Liver (tissue), 9 donors: ENCODE data around the gene COBL. TPM values are rescaled to one million over a fixed set of nuclear protein-coding genes. Genes with fewer than 3 reads are reported as not detected.

Experiments used
- DNase-seq: peaks from one replicate; pipeline ENCODE4 v3.0.0-alpha.2; 2017; ENCODE audit warnings: low spot score
- H3K27ac ChIP-seq, 2 donors: one replicate each; pipeline ENCODE4 v1.7.0; 2013; ENCODE audit warnings: inconsistent platforms in 2 of 2, low read length in 2 of 2, control low read depth in 1 of 2, low read depth in 1 of 2, mild to moderate bottlenecking in 1 of 2
- H3K27me3 ChIP-seq, 4 donors: one replicate each; pipeline versions ENCODE4 v1.6.1 to v1.7.0; 2013; ENCODE audit warnings: low read length in 3 of 4, inconsistent platforms in 1 of 4, mild to moderate bottlenecking in 1 of 4, moderate library complexity in 1 of 4; ENCODE audit not compliant: control insufficient read depth in 4 of 4, insufficient read depth in 4 of 4
- H3K36me3 ChIP-seq, 4 donors: one replicate each; pipeline versions ENCODE4 v1.6.1 to v1.7.0; 2013; ENCODE audit warnings: low read length in 3 of 4, mild to moderate bottlenecking in 3 of 4, low read depth in 1 of 4, moderate library complexity in 1 of 4; ENCODE audit not compliant: control insufficient read depth in 4 of 4, insufficient read depth in 3 of 4
- H3K4me1 ChIP-seq, 4 donors: one replicate each; pipeline versions ENCODE4 v1.6.1 to v1.7.0; 2013; ENCODE audit warnings: low read length in 3 of 4, mild to moderate bottlenecking in 3 of 4, moderate library complexity in 1 of 4; ENCODE audit not compliant: control insufficient read depth in 4 of 4, insufficient read depth in 4 of 4
- H3K4me3 ChIP-seq, 3 donors: one replicate each; pipeline versions ENCODE4 v1.6.1 to v1.7.0; 2013; ENCODE audit warnings: low read length in 3 of 3, control low read depth in 1 of 3, low read depth in 1 of 3, mild to moderate bottlenecking in 1 of 3
- H3K9ac ChIP-seq, 2 donors: one replicate each; pipeline ENCODE4 v1.7.0; 2013; ENCODE audit warnings: low read length in 2 of 2, mild to moderate bottlenecking in 2 of 2, moderate library complexity in 2 of 2, control low read depth in 1 of 2, low read depth in 1 of 2
- H3K9me3 ChIP-seq, 4 donors: one replicate each; pipeline versions ENCODE4 v1.6.1 to v1.7.0; 2013; ENCODE audit warnings: low read length in 3 of 4; ENCODE audit not compliant: control insufficient read depth in 4 of 4
- EGR1 ChIP-seq, 2 donors: IDR thresholded peaks; 2 replicates each; pipeline ENCODE4 v1.6.1; 2016 to 2018; ENCODE audit warnings: antibody characterized with exemption in 2 of 2, low read depth in 2 of 2
- FOXA1 ChIP-seq: IDR thresholded peaks from 2 replicates; pipeline ENCODE4 v1.6.1; 2016; ENCODE audit warnings: antibody characterized with exemption
- FOXA2 ChIP-seq: IDR thresholded peaks from 2 replicates; pipeline ENCODE4 v1.6.1; 2016; ENCODE audit warnings: antibody characterized with exemption
- GABPA ChIP-seq, 2 donors: IDR thresholded peaks in 1 of 2; conservative IDR thresholded peaks in 1 of 2; 2 replicates each; pipeline ENCODE4 v1.6.1; 2016; ENCODE audit warnings: antibody characterized with exemption in 2 of 2, mild to moderate bottlenecking in 1 of 2, moderate library complexity in 1 of 2
- HNF4A ChIP-seq, 2 donors: conservative IDR thresholded peaks; 2 replicates each; pipeline ENCODE4 v1.6.1; 2016; ENCODE audit warnings: antibody characterized with exemption in 2 of 2, mild to moderate bottlenecking in 2 of 2
- HNF4G ChIP-seq: IDR thresholded peaks from 2 replicates; pipeline ENCODE4 v1.6.1; 2016; ENCODE audit warnings: antibody characterized with exemption
- JUND ChIP-seq, 2 donors: IDR thresholded peaks; 2 replicates each; pipeline ENCODE4 v1.6.1; 2016; ENCODE audit warnings: antibody characterized with exemption in 2 of 2
- MAX ChIP-seq: IDR thresholded peaks from 2 replicates; pipeline ENCODE4 v1.6.1; 2016; ENCODE audit warnings: antibody characterized with exemption
- RXRA ChIP-seq, 2 donors: IDR thresholded peaks; 2 replicates each; pipeline ENCODE4 v1.6.1; 2017 to 2018; ENCODE audit warnings: antibody characterized with exemption in 2 of 2, mild to moderate bottlenecking in 1 of 2
- SP1 ChIP-seq: IDR thresholded peaks from 2 replicates; pipeline ENCODE4 v1.6.1; 2018; ENCODE audit warnings: antibody characterized with exemption, mild to moderate bottlenecking
- TAF1 ChIP-seq: conservative IDR thresholded peaks from 2 replicates; pipeline ENCODE4 v1.6.1; 2016; ENCODE audit warnings: antibody characterized with exemption, mild to moderate bottlenecking
- YY1 ChIP-seq: IDR thresholded peaks from 2 replicates; pipeline ENCODE4 v1.6.1; 2016; ENCODE audit warnings: antibody characterized with exemption, mild to moderate bottlenecking
- ZBTB33 ChIP-seq: IDR thresholded peaks from 2 replicates; pipeline ENCODE4 v1.6.1; 2016; ENCODE audit warnings: antibody characterized with exemption
- WGBS: extraction: QIAGEN DNeasy Blood & Tissue Kit; methylation state at CpG from one replicate; pipeline ENCODE4 v1.1.7; 2013; 5-methylcytosine and 5-hydroxymethylcytosine counted together
- polyA plus RNA-seq, 2 donors: library from polyadenylated mRNA; stranded (reverse) in 1 of 2; unstranded in 1 of 2; fragments of 200-250 nt in 1 of 2; fragments of >200 nt in 1 of 2; fragmentation: Nextera tagmentation in 1 of 2; extraction: Ambion mirVana in 1 of 2; gene quantifications; one replicate each; pipeline versions ENCODE4 v1.2.1 to v1.2.3, GENCODE V29; 2013 to 2015
- total RNA-seq, 2 donors: library from RNA; depleted of rRNA; stranded (reverse); fragments of >200 nt; gene quantifications; one replicate each; pipeline ENCODE4 v1.2.3, GENCODE V29; 2014
- TF ChIP-seq, protein P1 (sequence below): IDR thresholded peaks from 2 replicates; pipeline ENCODE4 v1.6.1; 2016; ENCODE audit warnings: antibody characterized with exemption
- TF ChIP-seq, protein P2 (sequence below): IDR thresholded peaks from 2 replicates; pipeline ENCODE4 v1.6.1; 2016; ENCODE audit warnings: antibody characterized with exemption, mild to moderate bottlenecking
- donor health status: healthy.
- donor health status: healthy.
- donor health status: healthy.
- donor health status: healthy.
- donor health status: healthy.

The COBL gene
- total and polyA plus RNA-seq, 4 donors = 5.8 to 18.7 (median 10.7) TPM

- WGBS = 96% methylated on average over 2 of the region's 2 CpGs
- TF ChIP-seq RXRA (IDR thresholded peaks at IDR 0.05) = no peak
- TF ChIP-seq ZBTB33 = no peak
- TF ChIP-seq, protein P1, sequence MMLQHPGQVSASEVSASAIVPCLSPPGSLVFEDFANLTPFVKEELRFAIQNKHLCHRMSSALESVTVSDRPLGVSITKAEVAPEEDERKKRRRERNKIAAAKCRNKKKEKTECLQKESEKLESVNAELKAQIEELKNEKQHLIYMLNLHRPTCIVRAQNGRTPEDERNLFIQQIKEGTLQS = no peak
- TF ChIP-seq SP1 = no peak
- no peak for TF ChIP-seq JUND (IDR thresholded peaks at IDR 0.05)
- no peak for TF ChIP-seq FOXA2
- TF ChIP-seq TAF1 = no peak
- TF ChIP-seq FOXA1 = no peak
- TF ChIP-seq MAX = no peak
- no peak for TF ChIP-seq YY1
- Histone ChIP-seq H3K27me3 (no peaks in the 10 kb centered on the region), H3K9ac (no peak overlapping the region), H3K9me3 (no peaks in the 10 kb centered on the region), H3K27ac (no peak overlapping the region), H3K4me3 (no peak overlapping the region), H3K36me3 (no peaks in the 10 kb centered on the region), H3K4me1 (no peaks in the 10 kb centered on the region)
- DNase-seq = no peak
These were observed 18.4 kb upstream of the COBL start for GRCh38 chr7:51335057-51335456.

- no peak overlapping the region for H3K4me3 ChIP-seq
- no peaks in the 10 kb centered on the region for H3K36me3 ChIP-seq
- no peak for TF ChIP-seq RXRA (IDR thresholded peaks at IDR 0.05)
- no peak for TF ChIP-seq FOXA1
- TF ChIP-seq HNF4A (conservative IDR thresholded peaks at IDR 0.05) = no peak
- TF ChIP-seq EGR1 (IDR thresholded peaks at IDR 0.05; ENCODE audit: low read depth in 2 of 2) = no peak
- TF ChIP-seq HNF4G = no peak
- TF ChIP-seq GABPA (IDR thresholded peaks at IDR 0.05 in 1 of 2, conservative IDR thresholded peaks at IDR 0.05 in 1 of 2) = no peak
- no peak for TF ChIP-seq TAF1
- TF ChIP-seq, protein P1 = no peak
- TF ChIP-seq FOXA2 = no peak
- TF ChIP-seq, protein P2, sequence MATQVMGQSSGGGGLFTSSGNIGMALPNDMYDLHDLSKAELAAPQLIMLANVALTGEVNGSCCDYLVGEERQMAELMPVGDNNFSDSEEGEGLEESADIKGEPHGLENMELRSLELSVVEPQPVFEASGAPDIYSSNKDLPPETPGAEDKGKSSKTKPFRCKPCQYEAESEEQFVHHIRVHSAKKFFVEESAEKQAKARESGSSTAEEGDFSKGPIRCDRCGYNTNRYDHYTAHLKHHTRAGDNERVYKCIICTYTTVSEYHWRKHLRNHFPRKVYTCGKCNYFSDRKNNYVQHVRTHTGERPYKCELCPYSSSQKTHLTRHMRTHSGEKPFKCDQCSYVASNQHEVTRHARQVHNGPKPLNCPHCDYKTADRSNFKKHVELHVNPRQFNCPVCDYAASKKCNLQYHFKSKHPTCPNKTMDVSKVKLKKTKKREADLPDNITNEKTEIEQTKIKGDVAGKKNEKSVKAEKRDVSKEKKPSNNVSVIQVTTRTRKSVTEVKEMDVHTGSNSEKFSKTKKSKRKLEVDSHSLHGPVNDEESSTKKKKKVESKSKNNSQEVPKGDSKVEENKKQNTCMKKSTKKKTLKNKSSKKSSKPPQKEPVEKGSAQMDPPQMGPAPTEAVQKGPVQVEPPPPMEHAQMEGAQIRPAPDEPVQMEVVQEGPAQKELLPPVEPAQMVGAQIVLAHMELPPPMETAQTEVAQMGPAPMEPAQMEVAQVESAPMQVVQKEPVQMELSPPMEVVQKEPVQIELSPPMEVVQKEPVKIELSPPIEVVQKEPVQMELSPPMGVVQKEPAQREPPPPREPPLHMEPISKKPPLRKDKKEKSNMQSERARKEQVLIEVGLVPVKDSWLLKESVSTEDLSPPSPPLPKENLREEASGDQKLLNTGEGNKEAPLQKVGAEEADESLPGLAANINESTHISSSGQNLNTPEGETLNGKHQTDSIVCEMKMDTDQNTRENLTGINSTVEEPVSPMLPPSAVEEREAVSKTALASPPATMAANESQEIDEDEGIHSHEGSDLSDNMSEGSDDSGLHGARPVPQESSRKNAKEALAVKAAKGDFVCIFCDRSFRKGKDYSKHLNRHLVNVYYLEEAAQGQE = no peak
- no peaks in the 10 kb centered on the region for H3K9me3 ChIP-seq
- no peak for DNase-seq
- peaks cover 6 to 32% (median 25%) of the 10 kb centered on the region in 4 donors for H3K4me1 ChIP-seq
- WGBS = 90% methylated on average over 4 of the region's 4 CpGs
- H3K27me3 ChIP-seq = no peaks in the 10 kb centered on the region
- H3K9ac ChIP-seq = no peak overlapping the region
- H3K27ac ChIP-seq = no peak overlapping the region
These were observed 13.2 kb upstream of the COBL start for GRCh38 chr7:51329696-51330263.
